Left renal cortex interstitium (tissue), 4 donors: ENCODE measurements around the gene TSR3. TPM values are rescaled to one million over a fixed set of nuclear protein-coding genes. Genes with fewer than 3 reads are reported as not detected.

ENCODE experiments used
- DNase-seq, 4 donors: peaks; one replicate each; pipeline ENCODE4 v3.0.0-alpha.2; 2013; ENCODE audit warnings: low read depth in 4 of 4, low spot score in 2 of 4, missing footprints in 1 of 4
- polyA plus RNA-seq, 4 donors: library from polyadenylated mRNA; unstranded; fragments of 120-200 nt; gene quantifications; one replicate each; pipeline ENCODE4 v1.2.1, GENCODE V29; 2013; ENCODE audit not compliant: insufficient read length in 4 of 4

TSR3 gene
- polyA plus RNA-seq, 4 donors: 38.3 to 80.2 (median 54.4) TPM

- no peak for DNase-seq
Observed at GRCh38 chr16:1355591-1355990, 3.9 kb upstream of the TSR3 start.

DNA sequence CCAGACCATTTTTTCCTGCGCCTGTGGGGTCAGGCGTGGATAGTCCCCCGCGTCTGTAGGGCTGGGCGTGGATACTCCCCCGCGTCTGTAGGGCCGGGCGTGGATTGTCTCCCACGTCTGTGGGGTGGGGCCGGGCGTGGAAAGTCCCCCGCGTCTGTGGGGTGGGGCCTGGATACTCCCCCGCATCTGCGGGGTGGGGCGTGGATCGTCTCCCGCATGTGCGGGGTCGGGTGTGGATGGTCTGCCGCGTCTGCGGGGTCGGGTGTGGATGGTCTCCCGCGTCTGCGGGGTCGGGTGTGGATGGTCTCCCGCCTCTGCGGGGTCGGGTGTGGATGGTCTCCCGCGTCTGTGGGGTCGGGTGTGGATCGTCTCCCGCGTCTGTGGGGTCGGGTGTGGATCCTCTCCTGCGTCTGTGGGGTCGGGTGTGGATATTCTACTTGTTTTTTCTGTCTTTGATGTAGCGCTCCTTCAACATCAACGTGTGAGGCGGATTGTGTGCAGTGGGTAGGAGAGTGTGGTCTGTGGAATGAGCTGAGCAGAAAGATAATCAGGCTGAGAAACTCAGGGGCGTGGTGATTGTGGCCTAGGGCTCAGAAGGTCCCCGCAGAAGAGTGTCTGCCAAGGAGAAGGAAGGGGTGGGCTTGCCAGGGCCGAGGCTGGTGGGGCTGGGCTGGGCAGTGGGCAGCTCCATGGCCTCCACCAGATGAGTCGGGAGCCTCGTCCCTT lies 3.3 kb upstream of the TSR3 start:
- DNase-seq: no peak

GRCh38 chr16:1351215-1351581 lies 480 bp downstream of the TSR3 start:
- DNase-seq: no peak

DNA sequence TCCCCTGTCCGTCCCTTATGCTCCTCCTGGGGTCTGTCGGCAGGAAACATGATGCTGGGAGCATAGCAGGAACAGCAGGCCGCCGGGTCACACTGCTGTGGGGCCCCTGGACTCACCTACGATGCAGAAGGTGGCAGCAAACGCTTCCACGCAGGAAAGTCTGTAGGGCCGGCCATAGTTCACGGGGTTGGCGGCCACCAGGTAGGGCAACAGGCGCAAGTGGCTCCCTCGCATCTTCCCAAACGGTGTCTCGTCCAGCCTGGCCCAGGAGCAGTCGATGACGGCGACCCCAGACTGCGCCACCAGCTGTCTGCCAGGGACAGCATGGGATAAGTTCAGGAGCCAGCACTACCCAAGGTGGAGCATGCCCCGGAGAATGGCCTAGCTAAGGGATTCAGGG lies 987 bp downstream of the TSR3 start:
- no peak for DNase-seq

- DNase-seq: no peak
Observed at GRCh38 chr16:1349951-1350350, 1.7 kb downstream of the TSR3 start.

DNA sequence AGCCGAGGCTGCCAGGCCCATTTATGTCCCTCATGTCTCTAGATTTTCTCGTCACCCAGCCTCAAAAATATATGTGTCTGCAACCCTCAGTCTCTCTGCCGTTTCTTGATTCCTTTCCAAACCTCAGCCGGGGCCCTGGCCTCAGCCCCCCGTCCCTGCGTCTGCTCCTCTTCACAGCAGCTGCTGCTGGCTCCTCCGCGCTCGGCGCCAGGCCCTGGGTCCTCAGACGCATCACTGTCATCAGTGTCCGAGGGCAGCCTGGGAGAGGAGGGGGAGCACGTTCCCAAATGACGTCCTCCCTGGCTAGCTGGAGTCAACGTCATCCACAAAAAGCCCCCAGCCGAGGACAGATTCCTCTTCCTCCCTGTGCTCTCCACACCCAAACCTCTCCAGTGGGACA lies 2.3 kb downstream of the TSR3 start:
- no peak for DNase-seq

DNA sequence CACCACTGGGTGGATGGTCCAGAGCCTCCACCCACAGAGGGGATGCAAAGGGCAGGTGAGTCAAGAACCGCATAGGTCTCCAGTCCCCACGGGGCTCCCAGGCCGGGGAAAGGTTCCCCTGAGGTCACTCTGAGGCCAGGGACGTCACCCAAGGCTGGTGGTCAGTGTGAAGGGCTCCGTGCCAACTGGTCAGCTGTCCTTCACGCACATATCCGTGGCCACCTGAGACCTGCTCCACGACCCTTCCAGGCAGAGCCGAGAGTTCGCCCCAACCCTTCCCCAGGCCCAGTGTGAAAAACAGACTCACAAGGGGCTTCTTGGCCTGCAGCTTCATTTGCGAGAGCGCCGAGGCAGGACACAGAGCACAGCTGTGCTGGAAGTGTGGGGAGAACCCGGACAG lies 2.8 kb downstream of the TSR3 start:
- no peak for DNase-seq

GRCh38 chr16:1348441-1348840 lies 3.2 kb downstream of the TSR3 start:
- no peak for DNase-seq

- no peak for DNase-seq
Observed at GRCh38 chr16:1347962-1348361, 3.7 kb downstream of the TSR3 start.

GRCh38 chr16:1347286-1347855 lies 4.3 kb downstream of the TSR3 start:
- DNase-seq: no peak

GRCh38 chr16:1346422-1347285 lies 5.0 kb downstream of the TSR3 start:
- DNase-seq: no peak

DNA sequence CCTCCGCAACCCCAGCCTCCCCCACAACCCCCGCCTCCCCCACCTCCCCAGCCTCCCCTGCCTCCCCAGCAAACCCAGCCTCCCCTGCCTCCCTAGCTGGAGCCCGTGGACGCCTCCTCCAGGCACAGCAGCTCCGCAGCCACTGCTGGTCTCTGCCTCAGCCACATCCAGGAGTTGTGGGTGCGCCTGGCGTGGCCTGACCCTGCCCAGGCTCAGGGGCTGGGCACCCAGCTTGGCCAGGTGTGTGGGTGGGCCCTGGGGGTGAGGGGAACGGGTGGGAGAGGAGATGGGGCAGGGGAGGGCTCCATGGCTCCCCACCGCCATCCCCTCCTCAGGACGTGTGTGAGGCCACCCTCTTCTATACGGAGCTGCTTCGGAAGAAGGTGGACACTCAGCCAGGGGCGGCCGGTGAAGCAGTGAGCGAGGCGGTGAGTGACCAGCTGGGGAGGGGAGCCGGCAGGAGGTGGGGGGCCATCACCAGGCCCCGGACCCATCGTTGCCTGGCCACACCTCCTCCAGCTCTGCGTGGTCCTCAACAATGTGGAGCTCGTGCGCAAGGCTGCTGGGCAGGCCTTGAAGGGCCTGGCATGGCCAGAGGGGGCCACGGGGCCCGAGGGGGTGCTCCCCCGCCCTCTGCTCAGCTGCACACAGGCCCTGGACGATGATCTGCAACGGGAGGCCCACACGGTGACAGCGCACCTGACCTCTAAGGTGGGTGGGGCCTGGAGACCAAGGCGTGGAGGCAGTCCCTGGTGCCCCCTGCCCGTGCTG lies 5.8 kb downstream of the TSR3 start:
- DNase-seq: no peak

GRCh38 chr16:1345087-1345486 lies 6.6 kb downstream of the TSR3 start:
- no peak for DNase-seq

- no peak for DNase-seq
Observed at GRCh38 chr16:1344499-1344898, 7.2 kb downstream of the TSR3 start.

- no peak for DNase-seq
Observed at GRCh38 chr16:1343428-1344242, 8.0 kb downstream of the TSR3 start.

DNA sequence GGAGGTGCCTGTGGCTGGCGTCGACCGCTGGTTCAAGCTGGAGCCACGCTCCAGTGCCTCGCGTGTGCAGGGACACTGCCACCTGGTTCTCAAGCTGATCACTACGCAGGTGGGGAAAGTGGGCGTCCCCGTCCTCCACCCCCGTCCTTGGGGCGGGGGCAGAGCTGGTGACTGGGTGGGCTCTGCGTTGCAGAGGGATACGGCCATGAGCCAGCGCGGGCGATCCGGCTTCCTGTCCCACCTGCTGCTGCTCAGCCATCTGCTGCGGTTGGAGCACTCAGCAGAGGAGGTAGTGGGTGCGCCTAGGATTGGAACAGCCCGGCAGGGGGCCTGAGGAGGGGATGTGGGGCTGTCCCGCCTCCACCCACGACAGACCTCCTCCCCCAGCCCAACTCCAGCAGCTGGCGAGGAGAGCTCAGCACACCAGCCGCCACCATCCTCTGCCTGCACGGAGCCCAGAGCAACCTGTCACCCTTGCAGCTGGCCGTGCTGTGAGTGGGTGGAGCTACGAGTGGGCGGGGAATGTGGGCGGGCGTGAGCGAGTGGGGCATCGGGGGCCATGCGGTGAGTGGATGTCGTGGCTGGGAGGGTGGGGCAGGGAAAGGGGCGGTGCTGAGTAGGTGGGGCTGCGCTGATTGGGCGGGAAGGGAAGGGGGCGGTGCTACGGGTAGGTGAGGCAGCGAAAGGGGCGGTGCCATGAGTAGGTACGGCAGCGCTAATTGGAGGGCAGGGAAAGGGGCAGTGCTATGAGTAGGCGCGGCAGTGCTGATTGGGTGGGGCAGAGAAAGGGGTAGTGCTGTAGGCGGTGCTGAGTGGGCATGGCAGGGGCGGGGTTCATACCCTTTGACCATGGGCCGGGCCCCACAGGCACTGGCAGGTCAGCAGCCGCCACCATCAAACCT lies 8.9 kb downstream of the TSR3 start:
- peak in 3 of 4 donors; percentile 77 to 84 (median 82) for DNase-seq

GRCh38 chr16:1341495-1342420 lies 9.9 kb downstream of the TSR3 start:
- DNase-seq: no peak
